ENCODE results near the gene HOXD8.

HOXD8 gene

DNA sequence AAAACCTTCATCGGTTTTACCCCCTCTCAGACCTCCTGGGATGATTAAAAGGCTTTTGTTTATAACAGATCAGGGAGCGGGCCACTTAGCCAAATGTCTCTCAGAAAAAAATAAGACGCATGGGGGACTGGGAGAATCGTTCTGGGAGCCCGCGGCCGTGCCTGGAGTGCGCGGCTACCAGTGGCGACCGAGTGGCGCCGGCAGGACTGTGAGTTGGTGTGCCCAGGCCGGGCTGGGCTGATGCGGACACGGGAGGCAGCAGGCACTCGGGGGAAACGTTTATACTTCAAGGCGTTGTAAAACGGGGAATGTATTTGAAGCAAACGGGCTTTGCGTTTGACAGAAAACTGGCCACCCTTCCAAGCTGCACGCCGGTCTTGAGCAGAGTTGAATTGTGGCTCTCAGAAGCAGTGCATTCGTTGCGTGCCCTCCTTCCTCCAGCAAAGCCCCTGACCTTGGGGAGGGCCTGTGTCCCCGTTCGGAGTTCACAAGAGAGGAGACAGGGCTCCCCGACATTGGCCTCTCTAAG, 17.6 kb upstream of the HOXD8 start:
- peaks cover 96% of the 10 kb centered on the region for H3K27me3 Mint-ChIP-seq (ENCODE audit: low read depth)
- H3K4me3 Mint-ChIP-seq, result peak overlapping the region; percentile 58 to 78 (median 70)
- peaks cover 55% of the 10 kb centered on the region for H3K36me3 Mint-ChIP-seq (ENCODE audit: low read depth)
- peaks cover 24% of the 10 kb centered on the region for H3K4me1 Mint-ChIP-seq
- TF ChIP-seq, protein P1, sequence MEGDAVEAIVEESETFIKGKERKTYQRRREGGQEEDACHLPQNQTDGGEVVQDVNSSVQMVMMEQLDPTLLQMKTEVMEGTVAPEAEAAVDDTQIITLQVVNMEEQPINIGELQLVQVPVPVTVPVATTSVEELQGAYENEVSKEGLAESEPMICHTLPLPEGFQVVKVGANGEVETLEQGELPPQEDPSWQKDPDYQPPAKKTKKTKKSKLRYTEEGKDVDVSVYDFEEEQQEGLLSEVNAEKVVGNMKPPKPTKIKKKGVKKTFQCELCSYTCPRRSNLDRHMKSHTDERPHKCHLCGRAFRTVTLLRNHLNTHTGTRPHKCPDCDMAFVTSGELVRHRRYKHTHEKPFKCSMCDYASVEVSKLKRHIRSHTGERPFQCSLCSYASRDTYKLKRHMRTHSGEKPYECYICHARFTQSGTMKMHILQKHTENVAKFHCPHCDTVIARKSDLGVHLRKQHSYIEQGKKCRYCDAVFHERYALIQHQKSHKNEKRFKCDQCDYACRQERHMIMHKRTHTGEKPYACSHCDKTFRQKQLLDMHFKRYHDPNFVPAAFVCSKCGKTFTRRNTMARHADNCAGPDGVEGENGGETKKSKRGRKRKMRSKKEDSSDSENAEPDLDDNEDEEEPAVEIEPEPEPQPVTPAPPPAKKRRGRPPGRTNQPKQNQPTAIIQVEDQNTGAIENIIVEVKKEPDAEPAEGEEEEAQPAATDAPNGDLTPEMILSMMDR (IDR thresholded peaks at IDR 0.05; ENCODE audit: unreplicated experiment in 3 of 3), result no peak
- H3K27ac Mint-ChIP-seq, result peak overlapping the region in 2 of 3 experiments; percentile 60 to 99
- H3K9me3 Mint-ChIP-seq, result no peaks in the 10 kb centered on the region

DNA sequence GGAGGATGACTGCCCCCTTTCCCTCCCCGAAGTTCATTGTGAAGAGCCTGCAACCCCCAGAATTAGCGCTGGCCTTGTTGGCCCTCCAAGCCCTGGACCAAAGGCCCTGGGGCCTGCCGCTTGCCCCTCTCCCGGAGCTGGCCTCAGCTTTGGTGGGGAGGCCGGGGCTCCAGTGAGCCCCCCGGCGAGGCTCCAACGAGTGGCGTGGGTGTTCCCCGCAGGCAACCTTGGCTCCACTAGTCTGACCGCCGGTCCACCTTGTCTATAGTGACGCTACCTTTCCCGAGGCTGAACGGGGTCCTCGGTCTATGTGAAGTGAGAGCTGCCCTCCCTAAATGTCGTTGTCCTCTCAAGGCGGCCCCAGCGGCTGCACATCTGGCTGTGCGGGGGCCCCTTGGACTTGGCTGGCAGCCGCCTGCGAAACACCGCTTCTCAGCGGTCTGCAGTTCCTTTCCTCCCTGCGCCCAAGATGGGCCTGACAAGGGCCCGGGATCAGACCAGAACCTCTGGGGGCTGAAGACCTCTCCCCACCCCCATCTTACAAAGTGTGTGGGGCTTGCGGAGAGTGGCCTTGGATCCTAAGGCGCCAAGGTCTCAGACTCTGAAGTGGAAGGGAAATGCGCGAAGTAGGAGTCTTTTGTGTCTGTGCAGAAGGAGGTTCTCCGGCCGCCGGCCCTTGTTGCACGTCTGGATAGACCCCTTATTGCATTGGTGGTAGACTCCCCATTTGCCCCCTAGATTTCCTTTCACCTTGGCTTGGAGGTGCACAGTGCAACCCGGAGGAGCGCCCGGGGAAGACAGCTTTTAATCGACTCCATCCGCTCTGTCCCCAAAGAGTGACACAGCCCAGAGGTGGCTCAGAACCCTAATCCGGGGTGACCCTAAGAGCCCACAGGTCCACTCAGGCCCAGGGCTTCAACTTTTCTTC, 16.9 kb upstream of the HOXD8 start:
- Mint-ChIP-seq H3K4me1 (peaks cover 25% of the 10 kb centered on the region), H3K4me3 (peak overlapping the region; percentile 58 to 78 (median 76)), H3K27me3 (ENCODE audit: low read depth) (peaks cover 97% of the 10 kb centered on the region), H3K27ac (peak overlapping the region in 2 of 3 experiments; percentile 85 to 99), H3K9me3 (no peaks in the 10 kb centered on the region), H3K36me3 (ENCODE audit: low read depth) (peaks cover 59% of the 10 kb centered on the region)
- TF ChIP-seq, protein P1 (IDR thresholded peaks at IDR 0.05; ENCODE audit: unreplicated experiment in 3 of 3), result no peak

DNA sequence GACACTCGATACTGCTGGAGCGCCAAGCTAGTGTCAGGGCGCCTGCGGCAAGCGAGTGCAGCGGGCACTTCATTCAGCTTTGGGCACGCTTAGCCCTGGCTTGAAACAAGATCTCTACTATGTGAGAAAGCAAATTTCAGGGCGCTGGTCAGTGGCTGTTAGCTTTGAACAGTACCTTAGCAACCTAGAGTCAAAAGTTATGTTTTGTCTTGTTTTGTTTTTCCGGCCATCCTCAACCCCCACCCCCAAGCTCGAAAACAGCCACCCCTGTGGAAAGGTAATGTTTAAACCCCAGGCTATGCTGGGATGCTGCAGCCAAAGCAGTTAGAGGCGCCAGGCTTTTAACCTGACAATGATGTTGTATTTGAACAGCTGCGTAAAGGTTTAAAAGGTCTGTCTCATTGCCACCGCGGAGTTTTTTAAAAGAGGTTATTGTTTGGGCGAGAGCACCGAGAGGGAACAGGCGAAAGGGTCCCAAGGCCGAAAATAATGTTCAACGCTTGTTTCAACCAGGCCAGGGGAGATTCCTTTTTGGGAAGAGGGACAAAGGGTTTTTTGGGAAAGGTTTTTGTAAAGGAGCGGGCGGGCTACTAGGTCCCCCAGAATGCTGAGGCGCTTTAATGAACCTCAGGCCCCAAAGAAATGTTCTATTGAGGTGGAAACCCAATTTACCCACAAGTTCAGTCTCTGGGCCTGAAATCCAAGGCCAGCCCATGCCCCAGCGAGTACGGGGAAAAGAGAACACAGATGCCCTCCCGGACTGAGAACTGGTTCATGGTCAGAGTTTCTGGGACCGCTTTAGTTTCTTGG, 15.2 kb upstream of the HOXD8 start:
- TF ChIP-seq, protein P1 (IDR thresholded peaks at IDR 0.05; ENCODE audit: unreplicated experiment in 3 of 3), result no peak
- H3K9me3 Mint-ChIP-seq, result no peaks in the 10 kb centered on the region
- H3K4me3 Mint-ChIP-seq, result peak overlapping the region; percentile 48 to 78 (median 51)
- peak overlapping the region; percentile 30 to 99 (median 81) for H3K27ac Mint-ChIP-seq
- H3K4me1 Mint-ChIP-seq, result peaks cover 22% of the 10 kb centered on the region
- peaks cover 99% of the 10 kb centered on the region for H3K27me3 Mint-ChIP-seq (ENCODE audit: low read depth)
- H3K36me3 Mint-ChIP-seq (ENCODE audit: low read depth), result peaks cover 65% of the 10 kb centered on the region

DNA sequence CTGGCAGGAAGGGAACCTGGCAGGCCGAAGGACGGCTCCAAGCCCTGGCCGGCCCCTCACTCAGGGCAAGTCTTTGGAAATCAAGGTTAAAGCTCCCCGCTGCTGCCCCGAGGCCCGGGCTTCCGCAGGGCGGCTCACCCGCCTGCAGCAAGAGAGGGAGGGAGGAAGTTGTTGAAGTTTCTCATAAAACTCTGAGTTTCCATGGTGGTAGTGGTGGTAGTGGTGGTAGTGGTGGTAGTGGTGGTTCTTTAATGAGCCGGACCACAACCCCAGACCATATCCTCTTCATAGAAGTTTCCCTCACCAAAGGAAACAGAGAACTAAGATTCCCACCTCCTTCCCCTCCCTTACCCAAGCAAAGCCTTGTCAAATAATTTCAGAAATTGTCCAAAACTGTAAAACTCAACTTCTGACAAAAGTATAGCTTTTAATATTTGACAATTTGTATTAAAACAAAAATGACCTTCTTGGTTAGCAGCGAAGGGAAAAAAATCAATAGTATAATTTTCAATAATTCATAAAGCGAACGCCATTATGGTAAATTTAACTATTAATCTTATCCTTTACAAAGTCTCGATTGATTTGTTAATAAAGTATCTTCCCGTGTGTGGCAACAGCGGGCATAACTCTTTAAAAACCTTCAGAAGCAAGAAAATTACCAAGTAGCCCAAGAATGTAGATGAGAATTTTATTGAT, 14.4 kb upstream of the HOXD8 start:
- Mint-ChIP-seq H3K36me3 (ENCODE audit: low read depth) (peaks cover 62% of the 10 kb centered on the region), H3K4me1 (peaks cover 25% of the 10 kb centered on the region), H3K4me3 (peak overlapping the region; percentile 62 to 78 (median 74)), H3K27me3 (ENCODE audit: low read depth) (peaks cover 98% of the 10 kb centered on the region), H3K9me3 (no peaks in the 10 kb centered on the region), H3K27ac (peak overlapping the region in 2 of 3 experiments; percentile 75 to 99)
- TF ChIP-seq, protein P1 (IDR thresholded peaks at IDR 0.05; ENCODE audit: unreplicated experiment in 3 of 3), result no peak
